SU-DHL-6 (cell line): ENCODE data around the gene RIN1.

ENCODE experiments used
- CTCF ChIP-seq: fragments of 200-600 bp; sonication (generic); IDR thresholded peaks from one replicate; pipeline ENCODE4 v1.5.1; 2017; ENCODE audit warnings: antibody characterized with exemption, mild to moderate bottlenecking, low read length, moderate library complexity; ENCODE audit not compliant: insufficient read depth, poor library complexity, severe bottlenecking
- EZH2phosphoT487 ChIP-seq: fragments of 200-600 bp; sonication (generic), shearing (Covaris generic); conservative IDR thresholded peaks from 2 replicates; pipeline ENCODE4 v1.6.1; 2018; ENCODE audit warnings: mild to moderate bottlenecking, antibody characterized with exemption, low read length, moderate library complexity, mixed read lengths

- no peak for TF ChIP-seq CTCF
- TF ChIP-seq EZH2phosphoT487: no peak
Observed at GRCh38 chr11:66340596-66341501, 4.6 kb upstream of the RIN1 start.
